Daoy (cell line): ENCODE measurements around the gene C19orf12. TPM values are rescaled to one million over a fixed set of nuclear protein-coding genes. Genes with fewer than 3 reads are reported as not detected.
A peak's percentile ranks its signal among the peaks of the same experiment; 100 is the strongest.

Experiments used
- DNase-seq: peaks from one replicate; pipeline ENCODE4 v3.0.0-alpha.2; 2015; ENCODE audit warnings: low read depth
- total RNA-seq: library from RNA; depleted of rRNA; stranded (reverse); fragments of >200 nt; shearing (Covaris generic); gene quantifications from 2 replicates; pipeline ENCODE4 v1.2.3, GENCODE V29; 2014; rRNA removed

C19orf12 gene
- total RNA-seq, 1 experiment from 2014 or later: 47.8 TPM

GRCh38 chr19:29664753-29665214 lies 50.3 kb downstream of the C19orf12 start:
- DNase-seq: no peak

GRCh38 chr19:29663861-29664752 lies 51.0 kb downstream of the C19orf12 start:
- peak; percentile 70 for DNase-seq

GRCh38 chr19:29662604-29663404 lies 52.3 kb downstream of the C19orf12 start:
- DNase-seq: peak; percentile 84

- no peak for DNase-seq
Measured at GRCh38 chr19:29662278-29662603, 52.8 kb downstream of the C19orf12 start.

- no peak for DNase-seq
Measured at GRCh38 chr19:29660835-29661234, 54.2 kb downstream of the C19orf12 start.

DNA sequence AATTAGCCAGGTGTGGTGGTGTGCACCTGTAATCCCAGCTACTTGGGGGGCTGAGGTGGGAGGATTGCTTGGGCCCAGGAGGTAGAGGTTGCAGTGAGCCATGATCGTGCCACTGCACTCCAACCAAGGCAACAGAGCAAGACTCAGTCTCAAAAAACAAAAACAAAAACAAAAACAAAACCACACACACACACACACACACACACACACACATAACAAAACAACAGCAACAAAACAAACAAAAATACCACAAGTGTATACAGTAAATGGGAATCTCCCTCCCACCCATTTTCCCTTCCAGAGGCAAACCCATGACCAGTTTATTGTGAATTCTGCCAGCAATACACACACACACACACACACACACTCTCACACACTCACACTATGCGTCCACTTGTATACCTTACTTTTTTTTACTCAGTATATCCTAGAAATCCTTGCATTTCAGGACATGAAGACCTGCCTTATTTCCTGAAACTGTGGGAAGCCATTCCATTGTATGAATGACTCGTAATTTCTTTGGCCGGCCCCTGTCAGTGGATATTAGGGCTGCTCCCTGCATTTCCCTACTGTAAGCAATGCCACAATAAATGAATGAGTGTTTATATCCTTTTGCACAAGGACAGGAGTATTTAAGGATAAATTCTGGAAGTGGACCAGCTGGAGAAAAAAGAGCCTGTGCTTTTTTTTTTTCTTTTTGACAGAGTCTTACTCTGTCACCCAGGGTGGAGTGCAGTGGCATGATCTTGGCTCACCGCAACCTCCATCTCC lies 56.7 kb downstream of the C19orf12 start:
- DNase-seq: no peak

DNA sequence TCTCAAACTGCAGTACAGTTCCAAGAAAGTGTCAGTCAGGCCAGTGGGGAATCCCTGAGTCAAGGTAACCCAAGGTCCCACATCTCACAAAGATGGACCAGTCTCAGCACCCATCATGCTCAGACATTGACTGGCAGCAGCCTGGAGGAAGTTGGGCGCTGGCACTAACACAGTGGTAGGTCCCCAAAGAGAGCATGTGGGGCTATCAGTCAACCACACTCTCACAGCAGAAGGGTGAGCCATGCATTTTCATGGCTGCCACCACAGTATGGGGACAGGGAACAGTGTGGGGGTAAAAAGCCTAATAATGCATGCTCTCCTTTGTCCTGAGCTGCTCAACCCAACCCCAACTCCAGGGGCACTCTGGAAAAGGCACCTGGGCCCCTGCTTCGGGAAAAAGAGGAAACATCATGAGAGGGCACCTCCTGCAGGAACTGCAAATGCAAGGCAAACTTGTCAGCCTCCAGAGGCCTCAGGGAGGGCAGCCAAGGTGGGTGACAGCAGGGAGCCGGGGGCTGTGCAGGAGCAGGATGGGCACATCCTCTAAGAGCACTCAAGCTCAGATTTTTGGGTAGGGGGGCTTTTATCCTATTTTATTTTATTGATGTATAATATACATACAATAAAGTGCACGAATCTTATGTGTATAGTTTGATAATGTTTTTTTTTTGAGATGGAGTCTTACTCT lies 59.3 kb downstream of the C19orf12 start:
- DNase-seq: no peak

DNA sequence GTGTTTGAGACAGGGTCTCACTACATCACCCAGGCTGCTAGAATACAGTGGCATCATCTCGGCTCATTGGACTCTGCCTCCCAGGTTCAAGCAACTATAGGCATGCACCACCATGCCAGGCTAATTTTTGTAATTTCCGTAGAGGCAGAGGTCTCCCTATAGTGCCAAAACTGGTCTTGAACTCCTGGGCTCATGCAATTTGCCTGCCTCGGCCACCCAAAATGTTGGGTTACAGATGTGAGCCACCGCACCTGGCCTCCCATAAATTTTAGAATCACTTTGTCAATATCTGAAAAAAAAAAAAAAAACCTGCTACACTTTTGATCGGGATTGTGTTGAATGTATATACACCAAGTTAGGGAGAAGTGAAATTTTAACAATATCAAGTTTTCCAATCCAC lies 61.7 kb downstream of the C19orf12 start:
- DNase-seq: no peak

GRCh38 chr19:29651622-29652394 lies 63.3 kb downstream of the C19orf12 start:
- no peak for DNase-seq

DNA sequence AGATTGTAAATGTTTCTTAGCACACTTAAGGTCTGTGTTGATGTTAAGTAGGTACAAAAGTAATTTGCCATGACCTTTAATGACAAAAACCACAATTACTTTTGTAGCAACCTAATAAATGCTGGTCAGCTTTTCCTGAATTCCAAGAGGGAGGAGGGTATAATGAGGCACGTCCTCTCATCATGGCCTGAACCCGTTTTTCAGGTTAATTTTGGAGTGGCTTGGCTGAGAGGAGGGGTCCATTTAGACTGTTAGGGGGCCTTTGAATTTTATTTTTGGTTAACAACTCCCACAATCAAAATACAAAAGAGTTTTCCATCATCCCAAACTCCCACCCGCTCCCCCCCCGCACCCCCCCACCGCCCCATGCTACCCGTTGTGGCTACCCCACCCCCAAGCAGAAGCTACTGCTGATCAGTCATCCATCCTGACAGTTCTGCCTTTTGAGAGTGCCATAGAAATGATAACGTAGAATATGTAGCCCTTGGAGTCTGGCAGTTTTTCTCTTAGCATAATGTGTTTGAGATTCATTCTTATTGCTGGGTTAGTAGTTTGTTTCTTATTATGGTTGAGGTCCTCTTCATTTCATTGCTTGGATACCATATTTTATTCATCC lies 64.2 kb downstream of the C19orf12 start:
- no peak for DNase-seq

Other genes starting within 250 kb of the C19orf12 start
- not detected in 2 replicates for gene VSTM2B, start 189.3 kb downstream of the C19orf12 start, total RNA-seq
- 129 and 169 TPM in 2 replicates for gene POP4, start 109.0 kb downstream of the C19orf12 start, total RNA-seq
- 7.5 and 9.2 TPM in 2 replicates for gene PLEKHF1, start 49.8 kb downstream of the C19orf12 start, total RNA-seq
- gene CCNE1, start 96.7 kb upstream of the C19orf12 start, total RNA-seq: 16.4 and 24.6 TPM in 2 replicates
- 121 and 130 TPM in 2 replicates for gene URI1, start 227.0 kb upstream of the C19orf12 start, total RNA-seq